ENCODE data around the gene COMMD9.

GRCh38 chr11:36243641-36244040 is 45.6 kb downstream of the COMMD9 start:
- TF ChIP-seq KLF7 (tag by site-specific recombination; IDR thresholded peaks at IDR 0.05; ENCODE audit: borderline replicate concordance) (no peak), ZNF350 (tag by site-specific recombination; IDR thresholded peaks at IDR 0.05) (no peak), ZNF274 (IDR thresholded peaks at IDR 0.05; ENCODE audit: low read length) (no peak), ZNF274 (tag by site-specific recombination; IDR thresholded peaks at IDR 0.05; ENCODE audit: borderline replicate concordance) (no peak), ZSCAN23 (tag by site-specific recombination; IDR thresholded peaks at IDR 0.05) (no peak), ZNF362 (tag by site-specific recombination; IDR thresholded peaks at IDR 0.05) (no peak), ZNF777 (tag by site-specific recombination; IDR thresholded peaks at IDR 0.05; ENCODE audit: borderline replicate concordance) (no peak), FEZF1 (tag by site-specific recombination; IDR thresholded peaks at IDR 0.05) (no peak), CTCF (tag by site-specific recombination; IDR thresholded peaks at IDR 0.05) (no peak)
- TF ChIP-seq, protein P1, sequence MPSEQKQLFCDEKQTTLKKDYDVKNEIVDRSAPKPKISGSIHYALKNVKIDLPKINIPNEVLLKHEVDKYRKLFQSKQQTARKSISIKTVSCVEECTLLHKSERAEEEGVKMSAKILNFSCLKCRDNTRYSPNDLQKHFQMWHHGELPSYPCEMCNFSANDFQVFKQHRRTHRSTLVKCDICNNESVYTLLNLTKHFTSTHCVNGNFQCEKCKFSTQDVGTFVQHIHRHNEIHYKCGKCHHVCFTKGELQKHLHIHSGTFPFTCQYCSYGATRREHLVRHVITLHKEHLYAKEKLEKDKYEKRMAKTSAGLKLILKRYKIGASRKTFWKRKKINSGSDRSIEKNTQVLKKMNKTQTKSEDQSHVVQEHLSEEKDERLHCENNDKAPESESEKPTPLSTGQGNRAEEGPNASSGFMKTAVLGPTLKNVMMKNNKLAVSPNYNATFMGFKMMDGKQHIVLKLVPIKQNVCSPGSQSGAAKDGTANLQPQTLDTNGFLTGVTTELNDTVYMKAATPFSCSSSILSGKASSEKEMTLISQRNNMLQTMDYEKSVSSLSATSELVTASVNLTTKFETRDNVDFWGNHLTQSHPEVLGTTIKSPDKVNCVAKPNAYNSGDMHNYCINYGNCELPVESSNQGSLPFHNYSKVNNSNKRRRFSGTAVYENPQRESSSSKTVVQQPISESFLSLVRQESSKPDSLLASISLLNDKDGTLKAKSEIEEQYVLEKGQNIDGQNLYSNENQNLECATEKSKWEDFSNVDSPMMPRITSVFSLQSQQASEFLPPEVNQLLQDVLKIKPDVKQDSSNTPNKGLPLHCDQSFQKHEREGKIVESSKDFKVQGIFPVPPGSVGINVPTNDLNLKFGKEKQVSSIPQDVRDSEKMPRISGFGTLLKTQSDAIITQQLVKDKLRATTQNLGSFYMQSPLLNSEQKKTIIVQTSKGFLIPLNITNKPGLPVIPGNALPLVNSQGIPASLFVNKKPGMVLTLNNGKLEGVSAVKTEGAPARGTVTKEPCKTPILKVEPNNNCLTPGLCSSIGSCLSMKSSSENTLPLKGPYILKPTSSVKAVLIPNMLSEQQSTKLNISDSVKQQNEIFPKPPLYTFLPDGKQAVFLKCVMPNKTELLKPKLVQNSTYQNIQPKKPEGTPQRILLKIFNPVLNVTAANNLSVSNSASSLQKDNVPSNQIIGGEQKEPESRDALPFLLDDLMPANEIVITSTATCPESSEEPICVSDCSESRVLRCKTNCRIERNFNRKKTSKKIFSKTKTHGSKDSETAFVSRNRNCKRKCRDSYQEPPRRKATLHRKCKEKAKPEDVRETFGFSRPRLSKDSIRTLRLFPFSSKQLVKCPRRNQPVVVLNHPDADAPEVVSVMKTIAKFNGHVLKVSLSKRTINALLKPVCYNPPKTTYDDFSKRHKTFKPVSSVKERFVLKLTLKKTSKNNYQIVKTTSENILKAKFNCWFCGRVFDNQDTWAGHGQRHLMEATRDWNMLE (tag by site-specific recombination; conservative IDR thresholded peaks at IDR 0.05; ENCODE audit: low read depth), result no peak
